Heart left ventricle (tissue), 16 donors: ENCODE measurements around the gene RMND5B. TPM values are rescaled to one million over a fixed set of nuclear protein-coding genes. Genes with fewer than 3 reads are reported as not detected.
"Not testable (repeated sequence)": the region's sequence is repeated elsewhere in the genome, so short reads cannot be mapped to it uniquely, and the experiment has no call there.

Experiments used
- ATAC-seq, 4 donors: fragments of 200-7000 bp; cut with Tn5 transposase; one replicate each; pipeline ENCODE4 v1.9.1; 2020 to 2022; ENCODE audit warnings: moderate library complexity in 4 of 4, mild to moderate bottlenecking in 3 of 4, moderate number of reproducible peaks in 1 of 4
- DNase-seq, 5 donors: peaks; one replicate each; pipeline ENCODE4 v3.0.0-alpha.2; 2020
- H3K27ac ChIP-seq, 12 donors: fragments of 200-600 bp; sonication (generic) in 4 of 12; one replicate each; pipeline versions ENCODE4 v1.5.0 to v1.8.0; 2016 to 2022; ENCODE audit warnings: mild to moderate bottlenecking in 2 of 12
- H3K27me3 ChIP-seq, 9 donors: fragments of 200-600 bp; sonication (generic) in 2 of 9; one replicate each; pipeline versions ENCODE4 v1.5.1 to v1.8.0; 2016 to 2022; ENCODE audit warnings: mild to moderate bottlenecking in 3 of 9
- H3K36me3 ChIP-seq, 9 donors: fragments of 200-600 bp; sonication (generic) in 2 of 9; one replicate each; pipeline versions ENCODE4 v1.5.0 to v1.8.0; 2018 to 2022; ENCODE audit warnings: mild to moderate bottlenecking in 2 of 9
- H3K4me1 ChIP-seq, 12 donors: fragments of 200-600 bp; sonication (generic) in 4 of 12; one replicate each; pipeline versions ENCODE4 v1.5.0 to v1.8.0; 2016 to 2022; ENCODE audit warnings: mild to moderate bottlenecking in 3 of 12
- H3K4me3 ChIP-seq, 12 donors: fragments of 200-600 bp; sonication (generic) in 4 of 12; one replicate each; pipeline versions ENCODE4 v1.5.0 to v1.8.0; 2017 to 2022; ENCODE audit warnings: mild to moderate bottlenecking in 9 of 12, moderate library complexity in 4 of 12
- H3K9me3 ChIP-seq, 12 donors: fragments of 200-600 bp; sonication (generic) in 4 of 12; one replicate each; pipeline versions ENCODE4 v1.5.0 to v1.8.0; 2016 to 2022; ENCODE audit warnings: mild to moderate bottlenecking in 1 of 12
- CTCF ChIP-seq, 12 donors: fragments of 200-600 bp; sonication (generic) in 4 of 12; IDR thresholded peaks; one replicate each; pipeline versions ENCODE4 v1.5.0 to v1.8.0; 2018 to 2022; ENCODE audit warnings: antibody characterized with exemption in 12 of 12, mild to moderate bottlenecking in 5 of 12
- POLR2A ChIP-seq, 2 donors: fragments of 450-650 bp; IDR thresholded peaks; one replicate each; pipeline ENCODE4 v1.6.1; 2017; ENCODE audit warnings: antibody characterized with exemption in 2 of 2, mild to moderate bottlenecking in 2 of 2, moderate library complexity in 2 of 2
- WGBS, 4 donors: extraction: QIAGEN DNeasy Blood & Tissue Kit in 2 of 4; methylation state at CpG; one replicate each; pipeline versions ENCODE4 v1.1.5 to v1.1.7; 2013 to 2018; 5-methylcytosine and 5-hydroxymethylcytosine counted together
- intact Hi-C, 10 donors: fragments of 100-400 bp; cut with DNase I; formaldehyde crosslinking; loops; one replicate each; pipeline versions ENCODE4 v1.11.1 to v1.14.2; 2022
- polyA plus RNA-seq, 2 donors: library from polyadenylated mRNA; stranded (reverse); fragments of 200-250 nt; gene quantifications; one replicate each; pipeline ENCODE4 v1.2.3, GENCODE V29; 2013
- total RNA-seq, 9 donors: library from RNA; depleted of rRNA in 2 of 9; stranded (reverse); fragments of >200 nt in 2 of 9; fragmentation: NEBNext Ultra II Directional in 3 of 9; extraction: Animal tissue kit (Norgen Biotek cat#: 25700) in 3 of 9; gene quantifications; one replicate each; pipeline versions ENCODE4 v1.1.0 to v1.2.4, GENCODE V29; 2016 to 2023
- donor health status: ischemic (EF 13 %, LVEDD 7.1; RV severe dilation, severe dysfunction).
- donor health status: healthy with polysubstance abuse.
- donor health status: DM: no; HTN: yes; CAD: no.
- donor health status: DM: no; HTN: no; CAD: no.
- donor health status: ischemic (EF 25% LVEDD 6.9; RV normal size, moderate dysfunction).
- donor health status: ischemic (EF 25% LVEDD 5.7; RV mildly dilated, moderate dysfunction).
- donor health status: healthy.
- donor health status: DM: yes; HTN: yes; CAD: no.
- donor health status: ischemic (EF 35%, LVEDD 5.7; RV mildly dilated, moderate dysfunction).
- donor health status: nonischemic (EF 11% LVEDD 7.7; RV severe dilation, severe dysfunction).
- donor health status: DM: yes; HTN: yes; CAD: no.
- donor health status: PGD.
- donor health status: ischemic (EF 29% LVEDD 5.4; RV normal size, mild dysfunction).
- donor health status: nonischemic (EF 23%, LVEDD 6.1; RV moderate dilation, normal function).

RMND5B gene
- total and polyA plus RNA-seq, 11 donors, result 26.4 to 42.2 (median 32.7) TPM

- 87 to 92% (median 91%) methylated on average over 15 to 18 of the region's 18 CpGs for WGBS, 4 donors
- TF ChIP-seq POLR2A (IDR thresholded peaks at IDR 0.05) (no peak), CTCF (IDR thresholded peaks at IDR 0.05) (no peak)
- Histone ChIP-seq H3K9me3 (no peaks in the 10 kb centered on the region), H3K4me3 (no peak overlapping the region), H3K36me3 (no peaks in the 10 kb centered on the region), H3K4me1 (peaks cover 0 to 48% (median 17%) of the 10 kb centered on the region in 12 donors), H3K27ac (peak overlapping the region in 2 of 12 donors; percentile 3 to 20), H3K27me3 (peaks cover 0 to 8% (median 0%) of the 10 kb centered on the region in 9 donors)
- peak in 1 of 5 donors; percentile 56 for DNase-seq
- intact Hi-C loops, result no loop called here
- ATAC-seq, result no peak
Observed at GRCh38 chr5:178123966-178124925, 6.6 kb upstream of the RMND5B start.

- H3K27ac ChIP-seq, result peak overlapping the region in 6 of 12 donors; percentile 14 to 42 (median 18)
- intact Hi-C loops, result no loop called here
- DNase-seq, result peak in 1 of 5 donors; percentile 1
- no peaks in the 10 kb centered on the region for H3K9me3 ChIP-seq
- ATAC-seq, result no peak
- H3K27me3 ChIP-seq, result peaks cover 0 to 3% (median 0%) of the 10 kb centered on the region in 9 donors
- no peaks in the 10 kb centered on the region for H3K36me3 ChIP-seq
- peaks cover 0 to 50% (median 17%) of the 10 kb centered on the region in 12 donors for H3K4me1 ChIP-seq
- TF ChIP-seq CTCF (IDR thresholded peaks at IDR 0.05) (no peak), POLR2A (IDR thresholded peaks at IDR 0.05) (no peak)
- WGBS, 4 donors, result 71 to 77% (median 75%) methylated on average over 10 of the region's 10 CpGs
- no peak overlapping the region for H3K4me3 ChIP-seq
Observed at GRCh38 chr5:178125253-178125906, 5.4 kb upstream of the RMND5B start.

GRCh38 chr5:178126556-178126955 lies 4.3 kb upstream of the RMND5B start:
- Histone ChIP-seq H3K27me3 (no peaks in the 10 kb centered on the region), H3K4me1 (peaks cover 0 to 41% (median 11%) of the 10 kb centered on the region in 12 donors), H3K4me3 (no peak overlapping the region), H3K27ac (peak overlapping the region in 5 of 12 donors; percentile 43 to 67 (median 47)), H3K9me3 (no peaks in the 10 kb centered on the region), H3K36me3 (no peaks in the 10 kb centered on the region)
- WGBS, 4 donors, result 47 to 74% (median 67%) methylated on average over 3 of the region's 3 CpGs
- DNase-seq (no peak), ATAC-seq (no peak)
- intact Hi-C loops, result no loop called here
- TF ChIP-seq CTCF (IDR thresholded peaks at IDR 0.05) (no peak), POLR2A (IDR thresholded peaks at IDR 0.05) (no peak)

GRCh38 chr5:178127300-178128009 lies 3.4 kb upstream of the RMND5B start:
- ATAC-seq, result not testable (repeated sequence)

More at GRCh38 chr5:178127300-178128009, 3.4 kb upstream of the RMND5B start:
- 80 to 88% (median 83%) methylated on average over 13 to 14 of the region's 14 CpGs for WGBS, 4 donors
- peak in 1 of 5 donors; percentile 52 for DNase-seq
- H3K9me3 ChIP-seq, intact Hi-C loops, H3K4me3 ChIP-seq, H3K36me3 ChIP-seq, H3K27me3 ChIP-seq: not testable (repeated sequence)
- peak overlapping the region in 3 of 12 donors; percentile 47 to 67 (median 58) for H3K27ac ChIP-seq
- H3K4me1 ChIP-seq, result peaks cover 0 to 44% (median 10%) of the 10 kb centered on the region in 12 donors
